ENCODE measurements around the gene LONP2. TPM values are rescaled to one million over a fixed set of nuclear protein-coding genes. Genes with fewer than 3 reads are reported as not detected.

Gene LONP2
- total and polyA plus RNA-seq, 9 of the 15 experiments (the other 6 are each of a cell fraction or from before 2014, with no cell fraction given), result 8.1 to 41.2 (median 25.6) TPM

DNA sequence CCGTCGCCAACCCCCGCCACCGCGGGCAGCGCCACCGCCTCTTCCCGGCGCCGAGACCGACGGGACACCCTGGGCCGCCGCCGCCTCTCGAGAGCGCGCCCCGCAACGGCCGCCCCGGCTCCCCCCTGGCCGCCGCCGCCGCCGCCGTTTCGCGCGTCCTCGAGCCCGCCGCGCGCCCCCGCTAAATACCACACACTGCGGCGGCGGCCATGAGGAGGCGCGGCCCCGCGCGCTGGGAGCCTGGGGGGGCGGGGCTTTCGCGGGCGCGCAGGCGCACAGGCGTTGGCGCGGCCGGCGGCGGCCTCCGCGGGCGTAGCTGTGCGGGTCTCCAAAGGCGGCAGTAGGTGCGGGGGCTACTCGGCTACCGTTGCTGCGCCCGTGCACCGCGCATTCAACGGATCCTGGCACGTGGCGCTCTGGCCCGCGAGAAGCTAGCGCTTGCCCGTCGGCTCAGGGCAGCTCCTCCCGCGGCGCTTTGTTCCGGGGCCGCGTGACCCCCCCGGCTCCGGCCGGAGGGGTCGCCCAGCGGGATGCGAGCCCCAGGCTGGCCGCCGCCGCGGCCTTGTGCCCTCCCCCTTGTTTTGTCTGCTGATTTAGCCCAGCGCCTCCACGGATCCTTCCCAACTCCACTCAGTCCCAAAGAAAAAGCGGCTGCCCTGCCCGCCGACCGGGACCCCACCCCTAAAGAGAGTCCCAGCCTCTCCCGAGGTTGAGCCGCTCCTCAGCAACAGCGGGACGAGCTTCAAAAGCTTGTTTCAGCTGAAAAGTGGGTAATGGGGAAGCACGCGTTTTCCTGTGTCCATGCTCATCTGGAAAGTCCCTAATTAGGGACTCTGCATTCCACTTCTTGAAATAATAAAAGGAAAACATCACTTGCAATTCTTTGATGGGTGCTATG is 141.4 kb downstream of the LONP2 start, which contains the start of gene SIAH1 (continued):
- no peak for TF ChIP-seq MXD1 (CRISPR knock-in tag; IDR thresholded peaks at IDR 0.05; ENCODE audit: borderline replicate concordance, poor library complexity, severe bottlenecking)
- TF ChIP-seq NFYB (IDR thresholded peaks at IDR 0.05; ENCODE audit: extremely low read depth, insufficient read length), result no peak
- TF ChIP-seq HINFP (tag; conservative IDR thresholded peaks at IDR 0.05; ENCODE audit: low read depth), result no peak
- TF ChIP-seq KDM2B (CRISPR knock-in tag; IDR thresholded peaks at IDR 0.05), result no peak
- peak; percentile 37 to 87 (median 87) for TF ChIP-seq YY1 (IDR thresholded peaks at IDR 0.05; ENCODE audit: borderline replicate concordance in 1 of 3, control insufficient read depth in 1 of 3, extremely low read depth in 1 of 3, insufficient read depth in 3 of 3, insufficient read length in 1 of 3, insufficient replicate concordance in 2 of 3, low read depth in 1 of 3, low read length in 2 of 3)
- no peak for TF ChIP-seq ZNF184 (CRISPR knock-in tag; IDR thresholded peaks at IDR 0.05)
- peak; percentile 91 for TF ChIP-seq SMAD4 (CRISPR knock-in tag; conservative IDR thresholded peaks at IDR 0.05)
- no peak for TF ChIP-seq TSHZ1 (CRISPR knock-in tag; IDR thresholded peaks at IDR 0.05)
- TF ChIP-seq, protein P1, sequence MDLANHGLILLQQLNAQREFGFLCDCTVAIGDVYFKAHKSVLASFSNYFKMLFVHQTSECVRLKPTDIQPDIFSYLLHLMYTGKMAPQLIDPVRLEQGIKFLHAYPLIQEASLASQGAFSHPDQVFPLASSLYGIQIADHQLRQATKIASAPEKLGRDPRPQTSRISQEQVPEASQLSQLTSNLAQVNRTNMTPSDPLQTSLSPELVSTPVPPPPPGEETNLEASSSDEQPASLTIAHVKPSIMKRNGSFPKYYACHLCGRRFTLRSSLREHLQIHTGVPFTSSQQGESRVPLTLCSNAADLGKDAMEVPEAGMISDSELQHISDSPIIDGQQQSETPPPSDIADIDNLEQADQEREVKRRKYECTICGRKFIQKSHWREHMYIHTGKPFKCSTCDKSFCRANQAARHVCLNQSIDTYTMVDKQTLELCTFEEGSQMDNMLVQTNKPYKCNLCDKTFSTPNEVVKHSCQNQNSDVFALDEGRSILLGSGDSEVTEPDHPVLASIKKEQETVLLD (IDR thresholded peaks at IDR 0.05), result no peak
- no peak for TF ChIP-seq HBP1 (CRISPR knock-in tag; IDR thresholded peaks at IDR 0.05)
- no peak for TF ChIP-seq HDAC8 (tag; IDR thresholded peaks at IDR 0.05)
- no peak for TF ChIP-seq NFE2 (IDR thresholded peaks at IDR 0.05; ENCODE audit: low read depth)
- peak; percentile 73 for TF ChIP-seq ZNF175 (CRISPR knock-in tag; IDR thresholded peaks at IDR 0.05; ENCODE audit: low read depth)
- TF ChIP-seq NCOA1 (IDR thresholded peaks at IDR 0.05; ENCODE audit: low read depth), result no peak
- TF ChIP-seq WHSC1 (IDR thresholded peaks at IDR 0.05; ENCODE audit: low read length), result no peak
